ENCODE measurements around the gene MPP1.

MPP1 gene

DNA sequence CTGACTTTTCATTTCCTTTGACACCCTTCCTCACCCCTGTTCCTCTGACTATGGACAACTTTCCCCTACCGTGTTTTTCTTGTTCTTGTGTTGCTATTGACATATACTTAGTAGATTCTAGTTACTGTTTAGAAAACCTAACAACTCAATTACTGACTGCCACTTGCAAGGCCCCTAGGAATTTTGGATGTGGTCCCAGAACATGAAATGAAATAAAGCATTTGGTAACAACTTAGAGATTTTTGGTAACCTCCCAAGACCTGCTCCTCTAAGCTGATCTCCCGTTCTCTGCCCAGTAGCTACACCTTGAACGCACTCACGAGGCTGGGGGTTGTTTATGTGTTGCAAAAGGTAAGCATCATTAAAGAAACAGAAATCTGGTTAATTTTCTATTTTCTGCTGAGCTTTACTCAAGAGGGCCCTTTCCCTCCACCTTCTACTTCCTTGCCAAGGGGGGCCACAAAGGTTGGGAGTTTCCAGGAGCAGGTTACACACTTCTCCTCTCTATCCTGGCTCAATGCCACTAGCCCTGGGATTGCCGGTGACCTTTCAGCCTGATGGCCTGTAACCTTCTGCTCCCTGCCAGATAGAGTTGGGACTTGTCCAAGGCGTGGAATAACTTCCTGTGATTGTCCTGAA is 74.9 kb downstream of the MPP1 start:
- no peak for FAIRE-seq

DNA sequence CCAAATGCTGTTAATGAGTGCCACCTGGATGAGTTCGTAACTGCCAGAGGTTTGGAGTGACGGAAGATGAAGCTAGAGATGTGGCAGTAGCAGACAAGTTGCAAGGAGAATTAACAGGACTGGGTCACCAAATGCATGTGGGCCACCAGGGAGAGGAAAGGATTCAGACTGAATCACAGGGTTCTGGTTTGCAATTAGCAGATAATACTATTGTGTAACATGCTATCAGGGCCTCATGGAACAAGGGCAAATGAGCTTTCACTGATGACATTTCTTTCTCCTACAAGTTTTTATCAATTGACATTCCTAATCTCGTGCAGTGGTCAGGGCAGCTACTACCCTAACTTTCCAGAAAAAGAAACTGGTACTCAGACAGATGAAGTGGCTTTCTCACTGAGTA is 75.8 kb downstream of the MPP1 start:
- FAIRE-seq: no peak
